Measurements from ENCODE around the gene KIF3C.
A peak's percentile ranks its signal among the peaks of the same experiment; 100 is the strongest.

KIF3C gene

DNA sequence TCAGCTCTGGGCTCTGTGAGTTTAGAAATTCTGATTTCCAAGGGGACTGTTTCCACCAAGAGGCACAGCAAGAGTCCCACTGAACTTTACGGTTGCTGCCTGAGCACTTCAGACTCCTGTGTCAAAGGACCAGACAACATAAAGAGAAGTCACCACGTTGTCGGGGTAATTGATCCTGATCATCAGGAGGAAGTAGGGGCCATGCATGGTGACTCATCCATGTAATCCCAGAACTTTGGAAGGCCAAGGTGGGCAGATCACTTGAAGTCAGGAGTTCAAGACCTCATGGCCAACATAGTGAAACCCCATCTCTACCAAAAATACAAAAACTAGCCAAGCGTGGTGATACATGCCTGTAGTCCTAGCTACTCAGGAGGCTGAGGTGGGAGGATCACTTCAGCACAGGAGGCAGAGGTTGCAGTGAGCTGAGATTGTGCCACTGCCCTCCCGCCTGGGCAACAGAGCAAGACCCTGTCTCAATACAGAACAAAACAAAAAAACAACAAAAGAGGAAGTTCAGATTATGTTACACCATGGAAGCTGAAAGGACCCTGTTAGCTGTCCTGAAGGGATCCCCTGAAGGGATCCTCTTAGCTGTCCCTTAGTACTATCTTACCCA is 94.6 kb downstream of the KIF3C start:
- Histone ChIP-seq H3K9me3 (ENCODE audit: control insufficient read depth, low read length) (no peaks in the 10 kb centered on the region), H3K4me1 (ENCODE audit: control insufficient read depth, insufficient read depth, low read length) (no peaks in the 10 kb centered on the region), H3K4me3 (ENCODE audit: low read length) (no peak overlapping the region), H3K9ac (ENCODE audit: low read length) (no peak overlapping the region), H3K36me3 (ENCODE audit: control insufficient read depth, insufficient read depth, low read length, severe bottlenecking) (no peaks in the 10 kb centered on the region), H3K27me3 (replicated peaks; ENCODE audit: control insufficient read depth, insufficient read depth, low read length) (peaks cover 2% of the 10 kb centered on the region)
- DNase-seq (ENCODE audit: low read depth): no peak

DNA sequence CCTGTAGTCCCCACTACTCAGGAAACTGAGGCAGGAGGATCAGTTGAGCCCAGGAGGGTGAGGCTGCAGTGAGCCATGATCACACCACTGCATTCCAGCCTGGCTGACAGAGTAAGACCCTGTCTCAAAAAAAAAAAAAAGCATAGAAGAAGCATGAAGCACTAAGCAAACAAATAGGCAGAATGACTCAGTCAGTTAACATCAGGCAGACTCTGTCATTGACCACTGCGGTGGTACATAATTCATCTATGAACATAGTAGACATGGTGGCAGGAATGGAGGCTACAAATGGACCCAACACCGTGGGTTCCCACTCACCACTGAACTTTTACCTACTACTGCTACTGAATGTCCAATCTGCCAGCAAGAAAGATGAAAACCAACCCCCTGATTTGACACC is 96.4 kb downstream of the KIF3C start:
- peak; percentile 67 for DNase-seq (ENCODE audit: low read depth)
- no peak overlapping the region for H3K9ac ChIP-seq (ENCODE audit: low read length)

DNA sequence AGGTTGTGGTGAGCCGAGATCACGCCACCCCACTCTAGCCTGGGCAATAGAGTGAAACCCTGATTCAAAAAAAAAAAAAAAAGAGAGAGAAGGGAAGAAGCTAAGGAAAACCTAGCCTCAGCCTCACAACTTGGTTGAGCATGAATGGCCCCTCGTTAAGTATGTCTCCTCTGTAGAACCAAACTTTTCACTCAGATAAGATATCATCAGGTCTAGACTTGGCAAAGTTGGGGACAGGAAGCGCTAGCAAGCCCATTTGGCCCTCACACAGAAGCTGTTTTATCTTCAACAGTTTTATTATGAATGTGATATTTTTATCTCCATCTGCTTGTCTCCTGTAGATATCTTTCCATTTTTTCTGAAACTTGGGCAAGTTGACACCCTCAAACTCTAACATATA is 100.5 kb downstream of the KIF3C start:
- DNase-seq (ENCODE audit: low read depth): no peak
- H3K4me1 ChIP-seq (ENCODE audit: control insufficient read depth, insufficient read depth, low read length): peaks cover 10% of the 10 kb centered on the region
- H3K4me3 ChIP-seq (ENCODE audit: low read length): no peak overlapping the region
- H3K9me3 ChIP-seq (ENCODE audit: control insufficient read depth, low read length): no peaks in the 10 kb centered on the region
- H3K36me3 ChIP-seq (ENCODE audit: control insufficient read depth, insufficient read depth, low read length, severe bottlenecking): no peaks in the 10 kb centered on the region
- H3K27me3 ChIP-seq (replicated peaks; ENCODE audit: control insufficient read depth, insufficient read depth, low read length): no peaks in the 10 kb centered on the region
- H3K9ac ChIP-seq (ENCODE audit: low read length): no peak overlapping the region

More for the DNA sequence above, 96.4 kb downstream of the KIF3C start:
- Histone ChIP-seq H3K4me1 (ENCODE audit: control insufficient read depth, insufficient read depth, low read length) (no peaks in the 10 kb centered on the region), H3K36me3 (ENCODE audit: control insufficient read depth, insufficient read depth, low read length, severe bottlenecking) (no peaks in the 10 kb centered on the region), H3K27me3 (replicated peaks; ENCODE audit: control insufficient read depth, insufficient read depth, low read length) (peaks cover 2% of the 10 kb centered on the region), H3K4me3 (ENCODE audit: low read length) (no peak overlapping the region), H3K9me3 (ENCODE audit: control insufficient read depth, low read length) (no peaks in the 10 kb centered on the region)

DNA sequence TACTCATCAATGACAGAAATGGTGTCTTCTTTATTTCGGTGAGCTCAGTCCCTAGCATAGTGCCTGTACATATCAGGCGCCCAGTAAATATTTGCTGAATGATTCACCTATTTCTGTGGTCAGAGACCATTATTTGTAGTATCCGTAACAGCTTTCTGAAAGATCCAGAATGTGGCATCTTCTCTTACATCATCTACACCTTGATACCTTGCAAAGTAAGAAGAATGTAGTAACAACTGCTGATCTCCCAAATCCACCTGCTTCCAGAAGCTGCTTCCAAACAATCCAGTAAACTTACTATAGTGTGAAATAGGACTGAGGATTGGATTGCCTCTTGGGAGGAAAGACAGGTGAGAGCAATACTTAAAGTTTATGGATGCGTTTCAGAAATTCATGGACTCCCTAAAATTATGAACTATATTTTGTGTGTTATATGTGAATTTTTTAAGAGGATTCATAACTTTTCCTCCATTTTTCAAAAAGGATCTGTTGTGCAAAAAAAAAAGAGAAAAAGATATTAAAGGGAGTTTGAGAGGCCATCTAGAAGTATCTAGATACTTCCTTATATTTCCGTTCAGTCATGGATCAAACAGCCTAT is 103.1 kb downstream of the KIF3C start:
- Histone ChIP-seq H3K4me1 (ENCODE audit: control insufficient read depth, insufficient read depth, low read length) (peaks cover 23% of the 10 kb centered on the region), H3K9me3 (ENCODE audit: control insufficient read depth, low read length) (no peaks in the 10 kb centered on the region), H3K4me3 (ENCODE audit: low read length) (peak overlapping the region; percentile 89), H3K9ac (ENCODE audit: low read length) (peak overlapping the region; percentile 87), H3K27me3 (replicated peaks; ENCODE audit: control insufficient read depth, insufficient read depth, low read length) (no peaks in the 10 kb centered on the region), H3K36me3 (ENCODE audit: control insufficient read depth, insufficient read depth, low read length, severe bottlenecking) (no peaks in the 10 kb centered on the region)
- peak; percentile 65 for DNase-seq (ENCODE audit: low read depth)

DNA sequence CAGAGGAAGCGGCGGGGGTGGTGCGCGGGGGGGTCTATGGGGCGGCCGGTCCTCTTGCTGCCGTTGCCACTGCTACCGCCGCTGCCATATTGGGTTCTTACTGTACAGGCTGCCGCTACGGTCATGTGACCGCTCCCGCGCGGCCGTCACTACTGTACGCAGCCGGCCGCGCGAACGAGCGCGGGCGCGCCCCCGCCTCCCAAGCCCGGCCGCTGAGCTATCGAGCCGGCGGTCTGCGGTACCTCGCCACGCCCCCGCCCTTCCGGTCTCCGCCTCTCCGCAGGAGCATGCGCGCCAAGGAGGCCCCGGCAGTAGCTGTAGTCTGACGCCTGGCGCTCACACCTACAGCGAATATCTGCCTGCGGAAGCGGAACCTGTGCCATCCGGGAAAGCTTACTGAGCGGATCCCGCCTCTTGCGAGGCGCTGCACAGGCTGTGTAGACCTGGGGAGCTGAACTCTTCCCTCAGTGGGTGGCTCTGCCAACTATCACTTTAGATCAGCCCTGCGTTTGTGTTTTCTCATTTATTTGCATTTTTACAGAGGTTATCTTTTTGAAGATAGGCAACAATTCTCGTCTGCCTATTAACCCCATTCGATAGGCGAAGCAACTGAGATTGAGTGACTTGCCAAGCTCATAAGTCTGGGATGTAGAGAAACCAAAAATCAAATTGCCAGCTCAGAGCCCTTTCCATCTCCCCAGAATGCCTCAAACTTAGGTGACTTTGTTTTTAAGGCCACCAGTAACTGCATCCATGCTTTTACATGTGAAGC is 103.8 kb downstream of the KIF3C start, which contains the start of gene ASXL2:
TSS of gene ASXL2 (minus strand) at position 127 of the 772 bp plus-strand sequence. CDS start 265 bp downstream, outside the sequence.
- no peaks in the 10 kb centered on the region for H3K9me3 ChIP-seq (ENCODE audit: control insufficient read depth, low read length)
- H3K27me3 ChIP-seq (replicated peaks; ENCODE audit: control insufficient read depth, insufficient read depth, low read length): no peaks in the 10 kb centered on the region
- H3K4me3 ChIP-seq (ENCODE audit: low read length): peak within 1 kb of the TSS; percentile 89
- peak; percentile 99 for DNase-seq (ENCODE audit: low read depth)
- peak within 1 kb of the TSS; percentile 97 for H3K9ac ChIP-seq (ENCODE audit: low read length)
- peaks cover 23% of the 10 kb centered on the region for H3K4me1 ChIP-seq (ENCODE audit: control insufficient read depth, insufficient read depth, low read length)
- no peaks in the 10 kb centered on the region for H3K36me3 ChIP-seq (ENCODE audit: control insufficient read depth, insufficient read depth, low read length, severe bottlenecking)

DNA sequence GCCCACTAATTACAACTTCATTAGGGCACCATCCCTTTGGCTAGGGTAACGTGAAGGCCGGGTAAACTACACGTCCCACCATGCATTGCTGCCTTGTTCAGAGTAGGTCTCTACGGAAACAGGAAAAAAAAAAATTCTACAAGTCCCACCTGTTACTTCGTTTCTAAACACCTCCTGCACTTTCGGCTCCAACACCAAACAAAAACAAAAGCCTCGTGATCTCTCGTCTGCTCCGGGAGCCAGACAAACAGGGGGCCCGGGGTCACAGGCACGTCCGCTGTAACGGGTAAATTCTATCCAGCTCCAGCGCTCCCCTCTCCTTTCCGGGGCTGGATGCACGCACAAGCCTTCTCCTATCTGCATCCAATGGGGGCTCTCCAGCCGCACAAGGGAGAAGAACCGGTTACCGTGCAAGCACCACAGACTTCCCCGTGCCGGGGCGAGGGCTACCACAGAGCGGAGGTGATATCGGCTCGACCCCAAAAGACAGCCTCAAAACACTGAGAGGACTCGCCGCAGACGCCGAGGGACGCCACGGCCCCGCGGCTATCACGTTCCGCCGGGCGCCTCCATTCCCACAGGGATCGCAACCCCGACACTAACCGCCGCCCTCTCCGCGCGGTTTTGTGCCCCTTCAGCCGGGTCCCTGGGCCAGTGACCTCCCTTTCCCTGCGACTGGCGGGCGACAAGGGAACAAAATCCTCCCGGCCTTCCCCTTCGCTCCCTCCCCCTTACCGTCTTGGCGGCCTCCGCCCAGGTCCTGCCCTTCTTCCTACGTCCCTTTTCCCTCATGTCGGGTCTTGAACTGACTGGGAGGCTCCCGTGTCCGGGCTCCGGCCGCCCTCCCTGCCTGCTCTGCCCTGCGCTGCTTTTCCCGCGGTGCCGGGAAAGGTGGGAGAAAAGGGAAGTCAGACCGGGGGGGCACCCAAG is 104.6 kb downstream of the KIF3C start:
- H3K9me3 ChIP-seq (ENCODE audit: control insufficient read depth, low read length): no peaks in the 10 kb centered on the region
- H3K9ac ChIP-seq (ENCODE audit: low read length): peak overlapping the region; percentile 97
- peak overlapping the region; percentile 89 for H3K4me3 ChIP-seq (ENCODE audit: low read length)
- no peaks in the 10 kb centered on the region for H3K36me3 ChIP-seq (ENCODE audit: control insufficient read depth, insufficient read depth, low read length, severe bottlenecking)
- peak; percentile 78 for DNase-seq (ENCODE audit: low read depth)
- H3K4me1 ChIP-seq (ENCODE audit: control insufficient read depth, insufficient read depth, low read length): peaks cover 23% of the 10 kb centered on the region
- no peaks in the 10 kb centered on the region for H3K27me3 ChIP-seq (replicated peaks; ENCODE audit: control insufficient read depth, insufficient read depth, low read length)
